ENCODE data around the gene NDUFS4. TPM values are rescaled to one million over a fixed set of nuclear protein-coding genes. Genes with fewer than 3 reads are reported as not detected.
"Not testable (repeated sequence)": the region's sequence is repeated elsewhere in the genome, so short reads cannot be mapped to it uniquely, and the experiment has no call there.

NDUFS4 gene
- total RNA-seq, 1 experiment from 2014 or later = 84.1 TPM

- Histone ChIP-seq H3K27ac (no peak overlapping the region), H3K36me3 (ENCODE audit: low read depth) (peaks cover 22% of the 10 kb centered on the region; the same call in 1 of the 2 replicates), H3K4me3 (no peak overlapping the region), H3K9me3 (ENCODE audit: insufficient read depth, low read depth) (peaks cover 6% of the 10 kb centered on the region), H3K79me2 (ENCODE audit: low read depth) (peaks cover 12% of the 10 kb centered on the region), H3K4me2 (no peak overlapping the region), H2AFZ (no peak overlapping the region), H3F3A (ENCODE audit: insufficient read depth, low read depth) (no peaks in the 10 kb centered on the region), H3K27me3 (ENCODE audit: insufficient read depth, low read depth) (no peaks in the 10 kb centered on the region), H3K9me2 (ENCODE audit: insufficient read depth) (no peaks in the 10 kb centered on the region), H4K20me1 (ENCODE audit: insufficient read depth) (no peaks in the 10 kb centered on the region), H3K4me1 (replicated peaks; ENCODE audit: insufficient read depth) (peaks cover 14% of the 10 kb centered on the region; the same call in 1 of the 2 replicates)
- TF ChIP-seq EZH2 (IDR thresholded peaks at IDR 0.05; ENCODE audit: low read depth) (no peak), CTCF (conservative IDR thresholded peaks at IDR 0.05) (no peak)
- intact Hi-C loops (cut with micrococcal nuclease; ENCODE audit: unreplicated experiment) = no loop called here
- ChIA-PET CTCF (no interaction called here), POLR2A (ENCODE audit: unreplicated experiment) (no interaction called here)
- no TSS peak for BruUV-seq (replicated peaks)
- no peak for DNase-seq
Observed at GRCh38 chr5:53603009-53603687, 42.7 kb downstream of the NDUFS4 start.

GRCh38 chr5:53604309-53604708 lies 43.9 kb downstream of the NDUFS4 start:
- Histone ChIP-seq H3K79me2 (ENCODE audit: low read depth) (peaks cover 10% of the 10 kb centered on the region), H4K20me1 (ENCODE audit: insufficient read depth) (no peaks in the 10 kb centered on the region), H3K4me2 (no peak overlapping the region), H3K4me1 (replicated peaks; ENCODE audit: insufficient read depth) (peaks cover 14% of the 10 kb centered on the region; the same call in 1 of the 2 replicates), H3F3A (ENCODE audit: insufficient read depth, low read depth) (no peaks in the 10 kb centered on the region), H3K27ac (no peak overlapping the region), H3K4me3 (no peak overlapping the region), H3K9me2 (ENCODE audit: insufficient read depth) (no peaks in the 10 kb centered on the region), H2AFZ (no peak overlapping the region), H3K27me3 (ENCODE audit: insufficient read depth, low read depth) (no peaks in the 10 kb centered on the region), H3K36me3 (ENCODE audit: low read depth) (peaks cover 25% of the 10 kb centered on the region; the same call in 1 of the 2 replicates), H3K9me3 (ENCODE audit: insufficient read depth, low read depth) (peaks cover 9% of the 10 kb centered on the region)
- no peak for DNase-seq
- TF ChIP-seq EZH2 (IDR thresholded peaks at IDR 0.05; ENCODE audit: low read depth) = no peak
- no peak for TF ChIP-seq CTCF (conservative IDR thresholded peaks at IDR 0.05)
- ChIA-PET POLR2A (ENCODE audit: unreplicated experiment) (no interaction called here), CTCF (no interaction called here)
- intact Hi-C loops (cut with micrococcal nuclease; ENCODE audit: unreplicated experiment) = no loop called here
- no TSS peak for BruUV-seq (replicated peaks)

GRCh38 chr5:53607886-53608285 lies 47.4 kb downstream of the NDUFS4 start:
- Histone ChIP-seq H3K27ac (no peak overlapping the region), H3K27me3 (ENCODE audit: insufficient read depth, low read depth) (no peaks in the 10 kb centered on the region), H3K4me3 (no peak overlapping the region), H3F3A (ENCODE audit: insufficient read depth, low read depth) (no peaks in the 10 kb centered on the region), H3K9me3 (ENCODE audit: insufficient read depth, low read depth) (0 out of 2 replicates have a peak, but pooled peaks cover 3% of the 10 kb centered on the region), H4K20me1 (ENCODE audit: insufficient read depth) (no peaks in the 10 kb centered on the region), H3K4me1 (replicated peaks; ENCODE audit: insufficient read depth) (no peaks in the 10 kb centered on the region), H3K4me2 (no peak overlapping the region), H3K9me2 (ENCODE audit: insufficient read depth) (no peaks in the 10 kb centered on the region), H3K36me3 (ENCODE audit: low read depth) (peaks cover 21% of the 10 kb centered on the region; the same call in 1 of the 2 replicates), H2AFZ (no peak overlapping the region), H3K79me2 (ENCODE audit: low read depth) (no peaks in the 10 kb centered on the region; the same call in 1 of the 2 replicates)
- intact Hi-C loops (cut with micrococcal nuclease; ENCODE audit: unreplicated experiment) = no loop called here
- no peak for DNase-seq
- TF ChIP-seq EZH2 (IDR thresholded peaks at IDR 0.05; ENCODE audit: low read depth) = no peak
- no peak for TF ChIP-seq CTCF (conservative IDR thresholded peaks at IDR 0.05)
- no TSS peak for BruUV-seq (replicated peaks)
- ChIA-PET POLR2A (ENCODE audit: unreplicated experiment) (no interaction called here), CTCF (no interaction called here)

- H3K27ac ChIP-seq; POLR2A ChIA-PET (ENCODE audit: unreplicated experiment); H3K4me3 ChIP-seq; CTCF ChIA-PET; H3K4me2 ChIP-seq; intact Hi-C loops (cut with micrococcal nuclease; ENCODE audit: unreplicated experiment); H2AFZ ChIP-seq; H3K79me2 ChIP-seq (ENCODE audit: low read depth); H3K9me2 ChIP-seq (ENCODE audit: insufficient read depth); H3K9me3 ChIP-seq (ENCODE audit: insufficient read depth, low read depth); H3K4me1 ChIP-seq (replicated peaks; ENCODE audit: insufficient read depth); H4K20me1 ChIP-seq (ENCODE audit: insufficient read depth); BruUV-seq (replicated peaks); DNase-seq; H3K27me3 ChIP-seq (ENCODE audit: insufficient read depth, low read depth); H3F3A ChIP-seq (ENCODE audit: insufficient read depth, low read depth): not testable (repeated sequence)
- H3K36me3 ChIP-seq (ENCODE audit: low read depth) = peaks cover 21% of the 10 kb centered on the region; the same call in 1 of the 2 replicates
Observed at GRCh38 chr5:53608897-53609296, 48.5 kb downstream of the NDUFS4 start.

Data from PC-9 (cell line).